ENCODE measurements around the gene C16orf54. TPM values are rescaled to one million over a fixed set of nuclear protein-coding genes. Genes with fewer than 3 reads are reported as not detected.
"Not testable (repeated sequence)": the region's sequence is repeated elsewhere in the genome, so short reads cannot be mapped to it uniquely, and the experiment has no call there.

The C16orf54 gene
- total RNA-seq, 1 experiment from 2014 or later = 0.18 TPM

DNA sequence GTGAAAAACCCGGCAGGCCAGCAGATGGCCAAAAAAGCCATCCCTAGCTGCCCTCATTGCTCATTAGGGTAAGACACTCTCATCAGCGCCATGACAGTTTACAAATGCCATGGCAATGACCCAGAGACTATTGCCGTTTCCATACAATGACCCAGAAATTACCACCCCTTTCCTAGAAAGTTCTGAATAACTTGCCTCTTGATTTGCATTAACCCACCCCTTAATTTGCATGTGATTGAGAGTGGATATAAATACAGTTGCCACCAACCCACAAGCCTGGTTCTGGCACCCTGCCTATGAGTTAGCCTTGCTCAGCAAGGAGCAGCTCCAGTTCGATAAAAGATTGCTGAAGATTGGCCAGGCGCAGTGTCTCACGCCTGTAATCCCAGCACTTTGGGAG, 16.1 kb upstream of the C16orf54 start:
- Histone ChIP-seq H3K27me3 (ENCODE audit: control insufficient read depth, insufficient read depth, low read length) (no peaks in the 10 kb centered on the region), H3K9me3 (ENCODE audit: control insufficient read depth, insufficient read depth, low read depth, low read length) (no peaks in the 10 kb centered on the region), H3K27ac (ENCODE audit: low read length) (no peak overlapping the region), H3K4me1 (ENCODE audit: control insufficient read depth, insufficient read depth, low read length) (no peaks in the 10 kb centered on the region), H3K36me3 (ENCODE audit: control insufficient read depth, insufficient read depth, low read length) (no peaks in the 10 kb centered on the region), H3K4me3 (ENCODE audit: low read depth in 2 of 2, low read length in 2 of 2) (no peak overlapping the region)
- POLR2A ChIA-PET = no interaction called here
- ATAC-seq (no peak), DNase-seq (ENCODE audit: low read depth, low spot score) (no peak)
- CTCF ChIA-PET = no interaction called here
- no peak for TF ChIP-seq POLR2AphosphoS5 (IDR thresholded peaks at IDR 0.05; ENCODE audit: low read depth, low read length)
- in situ Hi-C loops (cut with HindIII; ENCODE audit: low pct_unique_long_range_greater_than_20kb, low sequenced_read_pairs) = no loop called here
- BruUV-seq (replicated peaks) = no TSS peak
- intact Hi-C loops (cut with micrococcal nuclease; ENCODE audit: unreplicated experiment) = no loop called here

GRCh38 chr16:29761280-29761651, 15.5 kb upstream of the C16orf54 start:
- CTCF ChIA-PET; BruUV-seq (replicated peaks); H3K27ac ChIP-seq (ENCODE audit: low read length); H3K36me3 ChIP-seq (ENCODE audit: control insufficient read depth, insufficient read depth, low read length); intact Hi-C loops (cut with micrococcal nuclease; ENCODE audit: unreplicated experiment); H3K9me3 ChIP-seq (ENCODE audit: control insufficient read depth, insufficient read depth, low read depth, low read length); H3K4me1 ChIP-seq (ENCODE audit: control insufficient read depth, insufficient read depth, low read length); POLR2A ChIA-PET; ATAC-seq; DNase-seq (ENCODE audit: low read depth, low spot score); in situ Hi-C loops (cut with HindIII; ENCODE audit: low pct_unique_long_range_greater_than_20kb, low sequenced_read_pairs); H3K4me3 ChIP-seq (ENCODE audit: low read depth in 2 of 2, low read length in 2 of 2); H3K27me3 ChIP-seq (ENCODE audit: control insufficient read depth, insufficient read depth, low read length): not testable (repeated sequence)

DNA sequence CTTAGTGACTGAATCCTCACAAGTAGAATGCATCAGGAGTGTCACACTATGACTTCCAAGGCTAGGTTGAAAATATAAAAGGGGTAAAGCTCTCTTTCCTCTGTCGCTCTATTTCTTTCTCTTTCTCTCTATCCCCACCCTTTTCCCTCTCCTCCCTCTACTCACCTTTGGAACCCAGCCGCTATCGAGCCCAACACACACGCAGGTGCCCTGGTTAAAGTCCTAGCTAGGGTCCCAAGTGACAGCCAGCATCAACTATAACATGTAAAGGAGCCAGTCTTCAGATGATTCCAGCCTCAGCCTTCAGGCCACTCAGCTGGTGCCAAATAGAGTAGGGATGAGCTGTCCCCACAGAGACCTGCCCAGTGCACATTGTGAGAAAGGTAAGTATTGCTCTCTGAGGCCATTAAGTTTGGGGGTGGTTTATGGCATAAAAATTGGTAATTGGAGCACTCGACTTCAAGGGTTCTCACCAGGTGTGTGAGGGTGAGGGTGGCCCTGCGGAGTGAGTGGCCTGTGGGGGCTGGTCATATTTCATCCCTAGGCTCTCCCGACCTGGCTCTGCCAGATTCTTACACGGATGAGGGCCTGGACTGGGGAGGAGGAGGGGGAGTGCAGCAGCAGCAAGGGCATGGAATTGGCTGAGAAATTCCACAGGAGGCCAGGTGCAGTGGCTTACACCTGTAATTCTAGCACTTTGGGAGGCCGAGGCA, 14.9 kb upstream of the C16orf54 start:
- DNase-seq (ENCODE audit: low read depth, low spot score) (no peak), ATAC-seq (no peak)
- no peaks in the 10 kb centered on the region for H3K27me3 ChIP-seq (ENCODE audit: control insufficient read depth, insufficient read depth, low read length)
- CTCF ChIA-PET = no interaction called here
- no peak for TF ChIP-seq REST (IDR thresholded peaks at IDR 0.05; ENCODE audit: insufficient read depth in 1 of 2, low read depth in 2 of 2, low read length in 1 of 2)
- TF ChIP-seq, protein P1, sequence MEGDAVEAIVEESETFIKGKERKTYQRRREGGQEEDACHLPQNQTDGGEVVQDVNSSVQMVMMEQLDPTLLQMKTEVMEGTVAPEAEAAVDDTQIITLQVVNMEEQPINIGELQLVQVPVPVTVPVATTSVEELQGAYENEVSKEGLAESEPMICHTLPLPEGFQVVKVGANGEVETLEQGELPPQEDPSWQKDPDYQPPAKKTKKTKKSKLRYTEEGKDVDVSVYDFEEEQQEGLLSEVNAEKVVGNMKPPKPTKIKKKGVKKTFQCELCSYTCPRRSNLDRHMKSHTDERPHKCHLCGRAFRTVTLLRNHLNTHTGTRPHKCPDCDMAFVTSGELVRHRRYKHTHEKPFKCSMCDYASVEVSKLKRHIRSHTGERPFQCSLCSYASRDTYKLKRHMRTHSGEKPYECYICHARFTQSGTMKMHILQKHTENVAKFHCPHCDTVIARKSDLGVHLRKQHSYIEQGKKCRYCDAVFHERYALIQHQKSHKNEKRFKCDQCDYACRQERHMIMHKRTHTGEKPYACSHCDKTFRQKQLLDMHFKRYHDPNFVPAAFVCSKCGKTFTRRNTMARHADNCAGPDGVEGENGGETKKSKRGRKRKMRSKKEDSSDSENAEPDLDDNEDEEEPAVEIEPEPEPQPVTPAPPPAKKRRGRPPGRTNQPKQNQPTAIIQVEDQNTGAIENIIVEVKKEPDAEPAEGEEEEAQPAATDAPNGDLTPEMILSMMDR (IDR thresholded peaks at IDR 0.05) = no peak
- no peak for TF ChIP-seq SIN3A (IDR thresholded peaks at IDR 0.05; ENCODE audit: borderline replicate concordance, insufficient read depth, low read depth, low read length)
- no peak for TF ChIP-seq POLR2AphosphoS5 (IDR thresholded peaks at IDR 0.05; ENCODE audit: low read depth, low read length)
- no peak for TF ChIP-seq TCF7L2 (IDR thresholded peaks at IDR 0.05; ENCODE audit: low read depth, low read length)
- intact Hi-C loops (cut with micrococcal nuclease; ENCODE audit: unreplicated experiment) = no loop called here
- POLR2A ChIA-PET = no interaction called here
- H3K4me1 ChIP-seq (ENCODE audit: control insufficient read depth, insufficient read depth, low read length) = no peaks in the 10 kb centered on the region
- no peak overlapping the region for H3K27ac ChIP-seq (ENCODE audit: low read length)
- in situ Hi-C loops (cut with HindIII; ENCODE audit: low pct_unique_long_range_greater_than_20kb, low sequenced_read_pairs) = no loop called here
- no peak overlapping the region for H3K4me3 ChIP-seq (ENCODE audit: low read depth in 2 of 2, low read length in 2 of 2)
- no peaks in the 10 kb centered on the region for H3K9me3 ChIP-seq (ENCODE audit: control insufficient read depth, insufficient read depth, low read depth, low read length)
- no peaks in the 10 kb centered on the region for H3K36me3 ChIP-seq (ENCODE audit: control insufficient read depth, insufficient read depth, low read length)
- BruUV-seq (replicated peaks) = no TSS peak

Measured in Panc1 (cell line).